ENCODE measurements around the gene SDK1. TPM values are rescaled to one million over a fixed set of nuclear protein-coding genes. Genes with fewer than 3 reads are reported as not detected.

SDK1 gene
- total and polyA plus RNA-seq, 11 donors: 2.2 to 5.8 (median 3.4) TPM

- H3K27me3 ChIP-seq: no peaks in the 10 kb centered on the region
- no peak overlapping the region for H3K4me3 ChIP-seq
- 90 to 95% (median 92%) methylated on average over 2 of the region's 2 CpGs for WGBS, 4 donors
- intact Hi-C loops (cut with DNase I): no loop called here
- no peaks in the 10 kb centered on the region for H3K4me1 ChIP-seq
- H3K9me3 ChIP-seq: no peaks in the 10 kb centered on the region
- ATAC-seq (no peak), DNase-seq (no peak)
- no peaks in the 10 kb centered on the region for H3K36me3 ChIP-seq
- no peak overlapping the region for H3K27ac ChIP-seq
- TF ChIP-seq, protein P1, sequence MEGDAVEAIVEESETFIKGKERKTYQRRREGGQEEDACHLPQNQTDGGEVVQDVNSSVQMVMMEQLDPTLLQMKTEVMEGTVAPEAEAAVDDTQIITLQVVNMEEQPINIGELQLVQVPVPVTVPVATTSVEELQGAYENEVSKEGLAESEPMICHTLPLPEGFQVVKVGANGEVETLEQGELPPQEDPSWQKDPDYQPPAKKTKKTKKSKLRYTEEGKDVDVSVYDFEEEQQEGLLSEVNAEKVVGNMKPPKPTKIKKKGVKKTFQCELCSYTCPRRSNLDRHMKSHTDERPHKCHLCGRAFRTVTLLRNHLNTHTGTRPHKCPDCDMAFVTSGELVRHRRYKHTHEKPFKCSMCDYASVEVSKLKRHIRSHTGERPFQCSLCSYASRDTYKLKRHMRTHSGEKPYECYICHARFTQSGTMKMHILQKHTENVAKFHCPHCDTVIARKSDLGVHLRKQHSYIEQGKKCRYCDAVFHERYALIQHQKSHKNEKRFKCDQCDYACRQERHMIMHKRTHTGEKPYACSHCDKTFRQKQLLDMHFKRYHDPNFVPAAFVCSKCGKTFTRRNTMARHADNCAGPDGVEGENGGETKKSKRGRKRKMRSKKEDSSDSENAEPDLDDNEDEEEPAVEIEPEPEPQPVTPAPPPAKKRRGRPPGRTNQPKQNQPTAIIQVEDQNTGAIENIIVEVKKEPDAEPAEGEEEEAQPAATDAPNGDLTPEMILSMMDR (IDR thresholded peaks at IDR 0.05): no peak
- TF ChIP-seq POLR2A (IDR thresholded peaks at IDR 0.05): no peak
Measured at GRCh38 chr7:4200546-4201094, 899.6 kb downstream of the SDK1 start.

- intact Hi-C loops (cut with DNase I): no loop called here
- DNase-seq (no peak), ATAC-seq (no peak)
- H3K27ac ChIP-seq: no peak overlapping the region
- WGBS, 4 donors: 73 to 97% (median 89%) methylated on average over 4 to 6 of the region's 6 CpGs
- H3K4me3 ChIP-seq: no peak overlapping the region
- no peaks in the 10 kb centered on the region for H3K4me1 ChIP-seq
- no peaks in the 10 kb centered on the region for H3K27me3 ChIP-seq
- no peak for TF ChIP-seq POLR2A (IDR thresholded peaks at IDR 0.05)
- TF ChIP-seq, protein P1 (IDR thresholded peaks at IDR 0.05): no peak
- H3K36me3 ChIP-seq: no peaks in the 10 kb centered on the region
- H3K9me3 ChIP-seq: no peaks in the 10 kb centered on the region
Measured at GRCh38 chr7:4201566-4201965, 900.5 kb downstream of the SDK1 start.

DNA sequence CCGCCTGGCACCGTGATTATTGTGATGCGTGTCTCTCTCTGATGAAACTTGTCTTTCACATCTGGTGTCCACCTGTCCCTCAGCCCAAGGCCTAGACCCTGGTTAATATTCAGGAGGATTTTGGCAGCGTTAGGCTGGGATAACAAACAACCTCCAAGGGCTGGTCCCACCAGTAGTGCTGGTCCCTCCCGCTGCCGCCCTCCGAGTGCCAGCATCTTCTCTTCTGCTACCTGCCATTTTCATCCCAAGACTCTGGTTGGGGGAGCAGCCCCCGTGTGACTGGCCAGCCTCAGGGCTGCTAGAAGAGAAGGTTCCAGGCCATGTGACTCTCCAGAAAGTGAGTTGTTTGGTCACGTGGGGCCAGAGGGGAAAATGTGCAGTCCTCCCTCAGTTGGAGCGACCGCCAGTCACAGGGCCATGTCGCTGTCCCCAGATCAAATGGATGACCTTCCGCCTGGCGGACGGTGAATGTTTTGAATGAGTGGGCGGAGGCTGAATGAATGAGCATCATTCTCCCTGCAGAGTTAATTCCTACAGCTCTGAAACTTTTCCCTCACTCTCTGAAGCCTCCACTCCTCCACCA is 901.2 kb downstream of the SDK1 start:
- ATAC-seq (no peak), DNase-seq (no peak)
- TF ChIP-seq, protein P1 (IDR thresholded peaks at IDR 0.05): no peak
- TF ChIP-seq POLR2A (IDR thresholded peaks at IDR 0.05): no peak
- H3K4me3 ChIP-seq: no peak overlapping the region
- H3K27me3 ChIP-seq: no peaks in the 10 kb centered on the region
- WGBS, 4 donors: 85 to 89% (median 87%) methylated on average over 16 of the region's 16 CpGs
- H3K36me3 ChIP-seq: no peaks in the 10 kb centered on the region
- H3K27ac ChIP-seq: no peak overlapping the region
- no peaks in the 10 kb centered on the region for H3K9me3 ChIP-seq
- no peaks in the 10 kb centered on the region for H3K4me1 ChIP-seq
- intact Hi-C loops (cut with DNase I): no loop called here

- Histone ChIP-seq H3K4me3 (no peak overlapping the region), H3K27ac (no peak overlapping the region), H3K9me3 (no peaks in the 10 kb centered on the region), H3K4me1 (no peaks in the 10 kb centered on the region), H3K36me3 (no peaks in the 10 kb centered on the region), H3K27me3 (no peaks in the 10 kb centered on the region)
- DNase-seq (no peak), ATAC-seq (no peak)
- TF ChIP-seq POLR2A (IDR thresholded peaks at IDR 0.05): no peak
- TF ChIP-seq, protein P1 (IDR thresholded peaks at IDR 0.05): no peak
- intact Hi-C loops (cut with DNase I): no loop called here
- 70 to 80% (median 78%) methylated on average over 10 to 16 of the region's 16 CpGs for WGBS, 4 donors
Measured at GRCh38 chr7:4202954-4203353, 901.9 kb downstream of the SDK1 start.
